Mesendoderm (in vitro differentiated cells): ENCODE data around the gene EPAS1.

Source experiments
- DNase-seq: peaks from one replicate; pipeline ENCODE4 v3.0.0; 2013
- H2AK5ac ChIP-seq: 2 replicates; pipeline ENCODE4 v1.6.1; 2013; ENCODE audit warnings: low read length, inconsistent platforms
- H2BK120ac ChIP-seq: 2 replicates; pipeline ENCODE4 v1.6.1; 2013; ENCODE audit warnings: low read depth, mild to moderate bottlenecking, low read length, moderate library complexity, mixed read lengths
- H2BK15ac ChIP-seq: replicated peaks from 2 replicates; pipeline ENCODE4 v1.6.1; 2013; ENCODE audit warnings: low read depth, mild to moderate bottlenecking, moderate library complexity
- H2BK5ac ChIP-seq: 2 replicates; pipeline ENCODE4 v1.6.1; 2013; ENCODE audit warnings: low read length, inconsistent platforms
- H3K18ac ChIP-seq: 2 replicates; pipeline ENCODE4 v1.6.1; 2013; ENCODE audit warnings: mild to moderate bottlenecking, low read length, mixed read lengths
- H3K23ac ChIP-seq: one replicate; pipeline ENCODE4 v1.6.1; 2013; ENCODE audit warnings: low read length
- H3K27ac ChIP-seq: 2 replicates; pipeline ENCODE4 v1.5.1; 2013; ENCODE audit warnings: low read depth, mild to moderate bottlenecking, inconsistent platforms, low read length, moderate library complexity
- H3K27me3 ChIP-seq: 2 replicates; pipeline ENCODE4 v1.6.1; 2013; ENCODE audit warnings: low read length, control low read depth, mild to moderate bottlenecking, inconsistent platforms; ENCODE audit not compliant: insufficient read depth, poor library complexity
- H3K36me3 ChIP-seq: 2 replicates; pipeline ENCODE4 v1.6.1; 2013; ENCODE audit warnings: low read length, inconsistent platforms; ENCODE audit not compliant: control insufficient read depth, insufficient read depth
- H3K4ac ChIP-seq: one replicate; pipeline ENCODE4 v1.6.1; 2013; ENCODE audit warnings: low read depth, mild to moderate bottlenecking, low read length, moderate library complexity
- H3K4me1 ChIP-seq: 2 replicates; pipeline ENCODE4 v1.6.1; 2013; ENCODE audit warnings: low read depth, low read length, inconsistent platforms; ENCODE audit not compliant: control insufficient read depth
- H3K4me2 ChIP-seq: 2 replicates; pipeline ENCODE4 v1.6.1; 2013; ENCODE audit warnings: low read length
- H3K4me3 ChIP-seq: 2 replicates; pipeline ENCODE4 v1.5.1; 2013; ENCODE audit warnings: mild to moderate bottlenecking, low read length
- H3K56ac ChIP-seq: one replicate; pipeline ENCODE4 v1.6.1; 2013; ENCODE audit warnings: low read length
- H3K79me1 ChIP-seq: 2 replicates; pipeline ENCODE4 v1.6.1; 2013; ENCODE audit warnings: low read length, inconsistent platforms
- H3K79me2 ChIP-seq: 2 replicates; pipeline ENCODE4 v1.6.1; 2013; ENCODE audit warnings: mild to moderate bottlenecking, low read length; ENCODE audit not compliant: control insufficient read depth, insufficient read depth
- H3K9ac ChIP-seq: 2 replicates; pipeline ENCODE4 v1.6.1; 2013; ENCODE audit warnings: low read length, inconsistent platforms
- H4K5ac ChIP-seq: one replicate; pipeline ENCODE4 v1.6.1; 2013; ENCODE audit warnings: low read length
- H4K8ac ChIP-seq: one replicate; pipeline ENCODE4 v1.6.1; 2013; ENCODE audit warnings: low read depth, mild to moderate bottlenecking, control low read depth, low read length, moderate library complexity
- WGBS: extraction: QIAGEN DNeasy Blood & Tissue Kit; methylation state at CpG from one replicate; pipeline ENCODE4 v1.1.7; 2013; ENCODE audit warnings: low lambda C conversion rate, missing lambda C conversion rate; ENCODE audit not compliant: insufficient coverage; ENCODE audit errors: extremely low coverage; 5-methylcytosine and 5-hydroxymethylcytosine counted together

The EPAS1 gene

GRCh38 chr2:46303822-46304221 lies 6.6 kb downstream of the EPAS1 start:
- H3K79me2 ChIP-seq, result no peaks in the 10 kb centered on the region
- no peak overlapping the region for H2BK5ac ChIP-seq
- no peak overlapping the region for H3K23ac ChIP-seq
- H3K9ac ChIP-seq, result no peak overlapping the region
- peaks cover 21% of the 10 kb centered on the region for H3K27me3 ChIP-seq
- no peaks in the 10 kb centered on the region for H3K36me3 ChIP-seq
- no peaks in the 10 kb centered on the region for H3K4me1 ChIP-seq
- H2BK15ac ChIP-seq, result no peak overlapping the region
- H4K8ac ChIP-seq, result no peak overlapping the region
- no peak overlapping the region for H2BK120ac ChIP-seq
- no peak for DNase-seq
- no peak overlapping the region for H2AK5ac ChIP-seq
- H3K4ac ChIP-seq, result no peak overlapping the region
- H3K27ac ChIP-seq, result no peak overlapping the region
- H4K5ac ChIP-seq, result no peak overlapping the region
- H3K79me1 ChIP-seq, result no peaks in the 10 kb centered on the region
- H3K18ac ChIP-seq, result no peak overlapping the region
- no peak overlapping the region for H3K4me2 ChIP-seq
- no CpG with 5 or more reads among the region's 5 CpGs for WGBS
- no peak overlapping the region for H3K56ac ChIP-seq
- H3K4me3 ChIP-seq, result no peak overlapping the region

- H4K5ac ChIP-seq, result no peak overlapping the region
Measured at GRCh38 chr2:46304635-46305034, 7.4 kb downstream of the EPAS1 start.

GRCh38 chr2:46305187-46305586 lies 8.0 kb downstream of the EPAS1 start:
- H3K36me3 ChIP-seq, result no peaks in the 10 kb centered on the region
- H2AK5ac ChIP-seq, result no peak overlapping the region
- no peak overlapping the region for H3K4me3 ChIP-seq
- no peak overlapping the region for H3K23ac ChIP-seq
- H4K8ac ChIP-seq, result no peak overlapping the region
- H3K4me1 ChIP-seq, result no peaks in the 10 kb centered on the region
- H3K27me3 ChIP-seq, result peaks cover 7% of the 10 kb centered on the region
- no peak overlapping the region for H3K4me2 ChIP-seq
- no peak overlapping the region for H4K5ac ChIP-seq
- H2BK5ac ChIP-seq, result no peak overlapping the region
- H3K18ac ChIP-seq, result no peak overlapping the region
- no peaks in the 10 kb centered on the region for H3K79me1 ChIP-seq
- no CpG with 5 or more reads among the region's 3 CpGs for WGBS
- no peak overlapping the region for H2BK15ac ChIP-seq
- H2BK120ac ChIP-seq, result no peak overlapping the region
- no peak overlapping the region for H3K9ac ChIP-seq
- no peaks in the 10 kb centered on the region for H3K79me2 ChIP-seq
- no peak overlapping the region for H3K27ac ChIP-seq
- no peak for DNase-seq
- no peak overlapping the region for H3K56ac ChIP-seq
- no peak overlapping the region for H3K4ac ChIP-seq

More at GRCh38 chr2:46304635-46305034, 7.4 kb downstream of the EPAS1 start:
- no peaks in the 10 kb centered on the region for H3K79me2 ChIP-seq
- no peak overlapping the region for H2BK5ac ChIP-seq
- H3K23ac ChIP-seq, result no peak overlapping the region
- H2BK15ac ChIP-seq, result no peak overlapping the region
- no peak for DNase-seq
- no peak overlapping the region for H3K18ac ChIP-seq
- no peaks in the 10 kb centered on the region for H3K4me1 ChIP-seq
- H3K27ac ChIP-seq, result no peak overlapping the region
- H3K79me1 ChIP-seq, result no peaks in the 10 kb centered on the region
- H3K9ac ChIP-seq, result no peak overlapping the region
- no CpG with 5 or more reads among the region's 3 CpGs for WGBS
- no peak overlapping the region for H2AK5ac ChIP-seq
- H4K8ac ChIP-seq, result no peak overlapping the region
- H3K4me3 ChIP-seq, result no peak overlapping the region
- H3K36me3 ChIP-seq, result no peaks in the 10 kb centered on the region
- peaks cover 13% of the 10 kb centered on the region for H3K27me3 ChIP-seq
- H2BK120ac ChIP-seq, result no peak overlapping the region
- H3K4me2 ChIP-seq, result no peak overlapping the region
- no peak overlapping the region for H3K4ac ChIP-seq
- no peak overlapping the region for H3K56ac ChIP-seq

GRCh38 chr2:46305767-46306166 lies 8.6 kb downstream of the EPAS1 start:
- DNase-seq, result no peak
- Histone ChIP-seq H3K79me2 (no peaks in the 10 kb centered on the region), H3K27me3 (peaks cover 2% of the 10 kb centered on the region), H3K9ac (no peak overlapping the region), H2BK120ac (no peak overlapping the region), H3K56ac (no peak overlapping the region), H3K4me3 (no peak overlapping the region), H4K5ac (no peak overlapping the region), H2BK5ac (no peak overlapping the region), H3K23ac (no peak overlapping the region), H3K27ac (no peak overlapping the region), H2AK5ac (no peak overlapping the region), H3K79me1 (no peaks in the 10 kb centered on the region), H3K4me2 (no peak overlapping the region), H3K4ac (no peak overlapping the region), H3K36me3 (no peaks in the 10 kb centered on the region), H4K8ac (no peak overlapping the region), H2BK15ac (no peak overlapping the region), H3K18ac (no peak overlapping the region), H3K4me1 (no peaks in the 10 kb centered on the region)
- no CpG with 5 or more reads among the region's 4 CpGs for WGBS

- no CpG with 5 or more reads among the region's 2 CpGs for WGBS
- Histone ChIP-seq H3K4me1 (no peaks in the 10 kb centered on the region), H2AK5ac (no peak overlapping the region)
Measured at GRCh38 chr2:46306330-46306751, 9.1 kb downstream of the EPAS1 start.

GRCh38 chr2:46306988-46307655 lies 9.9 kb downstream of the EPAS1 start:
- Histone ChIP-seq H3K79me1 (no peaks in the 10 kb centered on the region), H3K36me3 (no peaks in the 10 kb centered on the region), H2AK5ac (no peak overlapping the region), H2BK5ac (no peak overlapping the region), H3K4me3 (no peak overlapping the region), H3K27ac (no peak overlapping the region), H4K5ac (no peak overlapping the region), H3K27me3 (no peaks in the 10 kb centered on the region), H3K56ac (no peak overlapping the region), H3K18ac (no peak overlapping the region), H3K4me1 (no peaks in the 10 kb centered on the region), H3K79me2 (no peaks in the 10 kb centered on the region), H3K9ac (no peak overlapping the region), H3K4ac (no peak overlapping the region), H2BK120ac (no peak overlapping the region), H3K4me2 (no peak overlapping the region), H3K23ac (peak overlapping the region; percentile 66), H2BK15ac (no peak overlapping the region), H4K8ac (no peak overlapping the region)
- no CpG with 5 or more reads among the region's 8 CpGs for WGBS
- DNase-seq, result no peak

More at GRCh38 chr2:46306330-46306751, 9.1 kb downstream of the EPAS1 start:
- Histone ChIP-seq H2BK5ac (no peak overlapping the region), H3K9ac (no peak overlapping the region), H3K4me2 (no peak overlapping the region), H2BK15ac (no peak overlapping the region), H3K27ac (no peak overlapping the region), H3K56ac (no peak overlapping the region), H3K79me2 (no peaks in the 10 kb centered on the region), H3K27me3 (no peaks in the 10 kb centered on the region), H3K4me3 (no peak overlapping the region), H3K79me1 (no peaks in the 10 kb centered on the region), H4K8ac (no peak overlapping the region), H3K4ac (no peak overlapping the region), H3K23ac (no peak overlapping the region), H3K36me3 (no peaks in the 10 kb centered on the region), H2BK120ac (no peak overlapping the region), H3K18ac (no peak overlapping the region), H4K5ac (no peak overlapping the region)
- no peak for DNase-seq
